Measurements from ENCODE around the gene SCAPER.

Gene SCAPER

GRCh38 chr15:76353903-76354302 is 551.2 kb downstream of the SCAPER start:
- no peak for TF ChIP-seq CTCF (IDR thresholded peaks at IDR 0.05; ENCODE audit: control extremely low read depth, extremely low read depth, low read depth, missing control alignments)
- DNase-seq (ENCODE audit: extremely low spot score) = no peak
- POLR2A ChIA-PET = no interaction called here
- CTCF ChIA-PET = interaction anchor here (0.7 kb wide), 1 partner anchor 9 kb away, joined by 3 read pairs; no protein-coding TSS in a partner anchor

GRCh38 chr15:76353023-76353577 is 552.0 kb downstream of the SCAPER start:
- no peak for TF ChIP-seq CTCF (IDR thresholded peaks at IDR 0.05; ENCODE audit: control extremely low read depth, extremely low read depth, low read depth, missing control alignments)
- POLR2A ChIA-PET = no interaction called here
- DNase-seq (ENCODE audit: extremely low spot score) = no peak
- CTCF ChIA-PET = no interaction called here

GRCh38 chr15:76349301-76350070 is 555.7 kb downstream of the SCAPER start:
- no peak for DNase-seq (ENCODE audit: extremely low spot score)
- ChIA-PET POLR2A (no interaction called here), CTCF (no interaction called here)
- no peak for TF ChIP-seq CTCF (IDR thresholded peaks at IDR 0.05; ENCODE audit: control extremely low read depth, extremely low read depth, low read depth, missing control alignments)

- no peak for TF ChIP-seq CTCF (IDR thresholded peaks at IDR 0.05; ENCODE audit: control extremely low read depth, extremely low read depth, low read depth, missing control alignments)
These were observed 557.6 kb downstream of the SCAPER start for GRCh38 chr15:76347482-76348055.

GRCh38 chr15:76346669-76347481 is 558.3 kb downstream of the SCAPER start:
- no peak for DNase-seq (ENCODE audit: extremely low spot score)
- ChIA-PET CTCF (interaction anchor here (0.6 to 4.2 kb wide), 4 partner anchors 13 to 111 kb away, joined by 3 to 17 read pairs (median 7); no protein-coding TSS in a partner anchor), POLR2A (interaction anchor here (0.6 kb wide), 1 partner anchor 68 kb away, joined by 3 read pairs; no protein-coding TSS in a partner anchor)
- no peak for TF ChIP-seq CTCF (IDR thresholded peaks at IDR 0.05; ENCODE audit: control extremely low read depth, extremely low read depth, low read depth, missing control alignments)

More at GRCh38 chr15:76347482-76348055, 557.6 kb downstream of the SCAPER start:
- ChIA-PET CTCF (no interaction called here), POLR2A (no interaction called here)
- no peak for DNase-seq (ENCODE audit: extremely low spot score)
